ENCODE data around the gene SETBP1.

DNA sequence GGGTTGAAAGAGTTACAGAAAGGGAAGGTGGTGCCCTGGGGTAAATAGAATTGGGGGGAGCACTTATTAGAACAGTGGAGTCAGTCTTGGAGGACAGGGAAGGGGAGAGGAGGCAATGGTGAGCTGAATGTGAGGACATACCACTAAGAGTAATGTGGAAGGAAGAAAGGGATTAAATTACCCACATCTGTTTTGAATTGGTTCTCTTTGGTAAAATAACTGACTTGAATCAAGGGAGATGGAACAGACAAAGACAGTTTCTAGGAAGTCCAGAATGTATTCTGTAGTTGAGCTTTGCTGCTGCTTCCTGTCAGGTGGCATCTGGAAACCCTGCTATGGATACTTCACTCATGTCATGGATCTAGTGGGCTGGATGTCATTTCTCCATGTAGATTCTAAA is 6.7 kb downstream of the SETBP1 start:
- TF ChIP-seq, protein P1, sequence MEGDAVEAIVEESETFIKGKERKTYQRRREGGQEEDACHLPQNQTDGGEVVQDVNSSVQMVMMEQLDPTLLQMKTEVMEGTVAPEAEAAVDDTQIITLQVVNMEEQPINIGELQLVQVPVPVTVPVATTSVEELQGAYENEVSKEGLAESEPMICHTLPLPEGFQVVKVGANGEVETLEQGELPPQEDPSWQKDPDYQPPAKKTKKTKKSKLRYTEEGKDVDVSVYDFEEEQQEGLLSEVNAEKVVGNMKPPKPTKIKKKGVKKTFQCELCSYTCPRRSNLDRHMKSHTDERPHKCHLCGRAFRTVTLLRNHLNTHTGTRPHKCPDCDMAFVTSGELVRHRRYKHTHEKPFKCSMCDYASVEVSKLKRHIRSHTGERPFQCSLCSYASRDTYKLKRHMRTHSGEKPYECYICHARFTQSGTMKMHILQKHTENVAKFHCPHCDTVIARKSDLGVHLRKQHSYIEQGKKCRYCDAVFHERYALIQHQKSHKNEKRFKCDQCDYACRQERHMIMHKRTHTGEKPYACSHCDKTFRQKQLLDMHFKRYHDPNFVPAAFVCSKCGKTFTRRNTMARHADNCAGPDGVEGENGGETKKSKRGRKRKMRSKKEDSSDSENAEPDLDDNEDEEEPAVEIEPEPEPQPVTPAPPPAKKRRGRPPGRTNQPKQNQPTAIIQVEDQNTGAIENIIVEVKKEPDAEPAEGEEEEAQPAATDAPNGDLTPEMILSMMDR (IDR thresholded peaks at IDR 0.05) = no peak
- TF ChIP-seq POLR2A (IDR thresholded peaks at IDR 0.05) = no peak
